ENCODE measurements around the gene SLC6A19. TPM values are rescaled to one million over a fixed set of nuclear protein-coding genes. Genes with fewer than 3 reads are reported as not detected.
A peak's percentile ranks its signal among the peaks of the same experiment; 100 is the strongest.

SLC6A19 gene
- total and polyA plus RNA-seq, 10 of the 15 experiments (the other 5 are each of a cell fraction or from before 2014, with no cell fraction given), result 0.01 to 0.03 TPM; not detected in 8

GRCh38 chr5:1172670-1173404, 28.6 kb upstream of the SLC6A19 start:
- intact Hi-C loops (cut with micrococcal nuclease; ENCODE audit: unreplicated experiment), result no loop called here
- no peaks in the 10 kb centered on the region for H3K79me2 ChIP-seq (ENCODE audit: control insufficient read depth, insufficient read depth, low read length)
- TF ChIP-seq POLR2A (IDR thresholded peaks at IDR 0.05; ENCODE audit: low read depth, low read length) (peak; percentile 30; the same call in 1 of the 2 replicates), EZH2 (IDR thresholded peaks at IDR 0.05; ENCODE audit: borderline replicate concordance, control insufficient read depth, low read depth, low read length) (no peak)
- H2AFZ ChIP-seq (ENCODE audit: control insufficient read depth, low read depth, low read length), result no peak overlapping the region
- no peaks in the 10 kb centered on the region; the same call in 1 of the 2 replicates for H3K4me1 ChIP-seq (ENCODE audit: control insufficient read depth, insufficient read depth, low read length)
- H3K4me3 ChIP-seq, result no peak overlapping the region
- ChIA-PET POLR2A (no interaction called here), RAD21 (ENCODE audit: unreplicated experiment) (interaction anchor here (0.9 to 1.4 kb wide), 3 partner anchors 32 to 472 kb away, joined by 3 to 6 read pairs (median 4); no protein-coding TSS in a partner anchor), SMC1A (ENCODE audit: uncharacterized antibody, unreplicated experiment) (interaction anchor here (0.7 kb wide), 1 partner anchor 83 kb away, joined by 3 read pairs; no protein-coding TSS in a partner anchor), CTCF (interaction anchor here (0.7 to 1.8 kb wide), 6 partner anchors 10 to 480 kb away, joined by 3 to 8 read pairs (median 6); no protein-coding TSS in a partner anchor)
- H3K27me3 ChIP-seq (replicated peaks in 1 of 2; ENCODE audit: control insufficient read depth in 2 of 2, insufficient read depth in 2 of 2, low read length in 1 of 2), result no peaks in the 10 kb centered on the region
- FAIRE-seq (no peak), DNase-seq (ENCODE audit: low read depth, low spot score) (no peak), ATAC-seq (no peak)
- H3K9ac ChIP-seq (ENCODE audit: control insufficient read depth, insufficient read depth, low read length), result no peak overlapping the region
- H3K36me3 ChIP-seq (ENCODE audit: control insufficient read depth in 2 of 2, insufficient read depth in 2 of 2, low read length in 1 of 2), result no peaks in the 10 kb centered on the region
- 55% methylated on average over 22 of the region's 22 CpGs for WGBS (ENCODE audit: insufficient coverage, insufficient replicate concordance, low lambda C conversion rate, missing lambda C conversion rate)
- no peak overlapping the region for H3K27ac ChIP-seq (ENCODE audit: control insufficient read depth, insufficient read depth)
- no peak overlapping the region for H3K4me2 ChIP-seq (ENCODE audit: control insufficient read depth, insufficient read depth)
- H4K20me1 ChIP-seq (ENCODE audit: control insufficient read depth, insufficient read depth), result no peaks in the 10 kb centered on the region
- no TSS peak for BruUV-seq (replicated peaks)
- in situ Hi-C loops (cut with MboI), result no loop called here
- no peaks in the 10 kb centered on the region for H3K9me3 ChIP-seq (replicated peaks; ENCODE audit: control insufficient read depth, insufficient read depth, low read length)

- FAIRE-seq (no peak), ATAC-seq (no peak), DNase-seq (ENCODE audit: low read depth, low spot score) (no peak)
- H3K27ac ChIP-seq (ENCODE audit: control insufficient read depth, insufficient read depth), result no peak overlapping the region
- H3K4me3 ChIP-seq, result no peak overlapping the region
- H3K4me1 ChIP-seq (ENCODE audit: control insufficient read depth, insufficient read depth, low read length), result no peaks in the 10 kb centered on the region
- BruUV-seq (replicated peaks), result no TSS peak
- RAD21 ChIA-PET (ENCODE audit: unreplicated experiment), result interaction anchor here (0.9 to 1.4 kb wide), 3 partner anchors 33 to 472 kb away, joined by 3 to 6 read pairs (median 4); no protein-coding TSS in a partner anchor
- H2AFZ ChIP-seq (ENCODE audit: control insufficient read depth, low read depth, low read length), result no peak overlapping the region
- 83% methylated on average over 15 of the region's 21 CpGs for WGBS (ENCODE audit: insufficient coverage, insufficient replicate concordance, low lambda C conversion rate, missing lambda C conversion rate)
- in situ Hi-C loops (cut with MboI), result no loop called here
- H3K79me2 ChIP-seq (ENCODE audit: control insufficient read depth, insufficient read depth, low read length), result no peaks in the 10 kb centered on the region
- no peaks in the 10 kb centered on the region for H3K27me3 ChIP-seq (replicated peaks in 1 of 2; ENCODE audit: control insufficient read depth in 2 of 2, insufficient read depth in 2 of 2, low read length in 1 of 2)
- intact Hi-C loops (cut with micrococcal nuclease; ENCODE audit: unreplicated experiment), result loop anchor here (2.0 kb wide), 1 partner anchor 251 kb away; no protein-coding TSS in a partner anchor
- no peaks in the 10 kb centered on the region for H3K36me3 ChIP-seq (ENCODE audit: control insufficient read depth in 2 of 2, insufficient read depth in 2 of 2, low read length in 1 of 2)
- no peak overlapping the region for H3K4me2 ChIP-seq (ENCODE audit: control insufficient read depth, insufficient read depth)
- no peak overlapping the region for H3K9ac ChIP-seq (ENCODE audit: control insufficient read depth, insufficient read depth, low read length)
- no peaks in the 10 kb centered on the region for H3K9me3 ChIP-seq (replicated peaks; ENCODE audit: control insufficient read depth, insufficient read depth, low read length)
- POLR2A ChIA-PET, result no interaction called here
- SMC1A ChIA-PET (ENCODE audit: uncharacterized antibody, unreplicated experiment), result interaction anchor here (1.2 kb wide), 3 partner anchors 10 to 249 kb away, joined by 3 to 4 read pairs (median 4); no protein-coding TSS in a partner anchor
- CTCF ChIA-PET, result interaction anchor here (0.6 to 1.8 kb wide), 17 partner anchors 9 to 479 kb away, joined by 3 to 8 read pairs (median 3); no protein-coding TSS in a partner anchor
- no peaks in the 10 kb centered on the region for H4K20me1 ChIP-seq (ENCODE audit: control insufficient read depth, insufficient read depth)
- no peak for TF ChIP-seq E2F8 (IDR thresholded peaks at IDR 0.05; ENCODE audit: low read depth, partially characterized antibody)
- no peak for TF ChIP-seq ATF7 (IDR thresholded peaks at IDR 0.05; ENCODE audit: low read depth)
- TF ChIP-seq ZNF687 (IDR thresholded peaks at IDR 0.05), result no peak
- TF ChIP-seq STAT3 (IDR thresholded peaks at IDR 0.05; ENCODE audit: low read depth, low read length), result no peak
- TF ChIP-seq RAD51 (IDR thresholded peaks at IDR 0.05), result no peak
- TF ChIP-seq POLR2A (IDR thresholded peaks at IDR 0.05; ENCODE audit: low read depth, low read length), result no peak
- TF ChIP-seq YY1 (IDR thresholded peaks at IDR 0.05; ENCODE audit: low read depth, low read length), result no peak
These were observed 27.8 kb upstream of the SLC6A19 start for GRCh38 chr5:1173485-1174070.

Data from GM12878 (cell line).